RWPE2 (cell line): ENCODE measurements around the gene LARGE1.

Experiments
- ATAC-seq: fragments of 200-7000 bp; cut with Tn5 transposase; 3 replicates; pipeline ENCODE4 v1.9.1; 2021; ENCODE audit warnings: low read depth
- DNase-seq: peaks from one replicate; pipeline ENCODE4 v3.0.0-alpha.2; 2020; ENCODE audit warnings: low spot score
- H3K27ac ChIP-seq: fragments of 450-650 bp; 2 replicates; pipeline ENCODE4 v1.5.1; 2017; ENCODE audit warnings: mild to moderate bottlenecking; ENCODE audit not compliant: poor library complexity, severe bottlenecking
- H3K27me3 ChIP-seq: fragments of 250-450 bp; sonication (Bioruptor Pico); 2 replicates; pipeline ENCODE4 v1.5.1; 2021; ENCODE audit warnings: mild to moderate bottlenecking, moderate library complexity; ENCODE audit not compliant: insufficient read depth, poor library complexity, severe bottlenecking
- H3K36me3 ChIP-seq: fragments of 250-450 bp; sonication (Bioruptor Pico); 2 replicates; pipeline ENCODE4 v1.5.1; 2020; ENCODE audit warnings: low read depth, mild to moderate bottlenecking, moderate library complexity
- H3K4me1 ChIP-seq: fragments of 250-450 bp; sonication (Bioruptor Pico); 2 replicates; pipeline ENCODE4 v1.5.1; 2021; ENCODE audit warnings: mild to moderate bottlenecking, moderate library complexity; ENCODE audit not compliant: insufficient read depth, poor library complexity, severe bottlenecking
- H3K4me3 ChIP-seq: fragments of 250-450 bp; sonication (Bioruptor Pico); 2 replicates; pipeline ENCODE4 v1.5.1; 2021; ENCODE audit warnings: mild to moderate bottlenecking, moderate library complexity; ENCODE audit not compliant: severe bottlenecking
- H3K9me3 ChIP-seq: fragments of 250-450 bp; sonication (Bioruptor Pico); 2 replicates; pipeline ENCODE4 v1.5.1; 2021; ENCODE audit warnings: mild to moderate bottlenecking, moderate library complexity; ENCODE audit not compliant: severe bottlenecking
- CTCF ChIP-seq: fragments of 450-650 bp; IDR thresholded peaks from one replicate; pipeline ENCODE4 v1.5.1; 2017; ENCODE audit warnings: mild to moderate bottlenecking, moderate library complexity; ENCODE audit not compliant: poor library complexity, severe bottlenecking

The LARGE1 gene

DNA sequence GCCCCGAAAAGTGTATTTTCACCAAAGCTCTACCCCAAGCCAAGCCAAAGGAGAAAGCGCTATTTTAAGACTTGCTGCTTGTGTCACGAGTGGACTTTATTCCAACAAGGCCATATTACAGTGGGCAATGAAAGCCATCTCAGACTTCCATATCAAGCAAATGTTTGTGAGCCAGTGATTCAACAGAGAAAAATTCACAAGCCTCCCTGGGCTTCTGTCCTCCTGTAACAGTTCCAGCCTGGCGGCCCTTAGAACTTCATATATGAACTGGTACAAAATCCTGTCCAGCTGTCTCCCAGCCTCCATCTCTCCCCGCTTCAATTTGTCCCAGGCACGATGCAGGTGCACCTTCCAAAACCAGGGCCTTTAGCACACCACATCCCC, 11.2 kb downstream of the LARGE1 start:
- peaks cover 2% of the 10 kb centered on the region for H3K27me3 ChIP-seq
- no peak for TF ChIP-seq CTCF
- ATAC-seq: no peak

GRCh38 chr22:33908171-33909074, 11.9 kb downstream of the LARGE1 start:
- H3K36me3 ChIP-seq: no peaks in the 10 kb centered on the region
- no peaks in the 10 kb centered on the region for H3K27me3 ChIP-seq
- no peak for ATAC-seq
- H3K27ac ChIP-seq: no peak overlapping the region
- no peak overlapping the region for H3K4me3 ChIP-seq
- no peak for DNase-seq
- TF ChIP-seq CTCF: no peak
- H3K9me3 ChIP-seq: no peaks in the 10 kb centered on the region
- H3K4me1 ChIP-seq: no peaks in the 10 kb centered on the region

More for the DNA sequence above, 11.2 kb downstream of the LARGE1 start:
- Histone ChIP-seq H3K4me1 (no peaks in the 10 kb centered on the region), H3K36me3 (no peaks in the 10 kb centered on the region), H3K27ac (no peak overlapping the region), H3K4me3 (no peak overlapping the region), H3K9me3 (no peaks in the 10 kb centered on the region)
- DNase-seq: no peak

- no peak for TF ChIP-seq CTCF
- Histone ChIP-seq H3K27ac (no peak overlapping the region), H3K36me3 (no peaks in the 10 kb centered on the region), H3K9me3 (no peaks in the 10 kb centered on the region), H3K27me3 (no peaks in the 10 kb centered on the region), H3K4me1 (no peaks in the 10 kb centered on the region), H3K4me3 (no peak overlapping the region)
- ATAC-seq: no peak
- DNase-seq: no peak
Observed at GRCh38 chr22:33906954-33907353, 13.3 kb downstream of the LARGE1 start.

- no peaks in the 10 kb centered on the region for H3K4me1 ChIP-seq
- DNase-seq (no peak), ATAC-seq (no peak)
- H3K4me3 ChIP-seq: no peak overlapping the region
- H3K36me3 ChIP-seq: no peaks in the 10 kb centered on the region
- no peaks in the 10 kb centered on the region for H3K27me3 ChIP-seq
- no peak overlapping the region for H3K27ac ChIP-seq
- TF ChIP-seq CTCF: no peak
- no peaks in the 10 kb centered on the region for H3K9me3 ChIP-seq
Observed at GRCh38 chr22:33906475-33906874, 13.8 kb downstream of the LARGE1 start.

DNA sequence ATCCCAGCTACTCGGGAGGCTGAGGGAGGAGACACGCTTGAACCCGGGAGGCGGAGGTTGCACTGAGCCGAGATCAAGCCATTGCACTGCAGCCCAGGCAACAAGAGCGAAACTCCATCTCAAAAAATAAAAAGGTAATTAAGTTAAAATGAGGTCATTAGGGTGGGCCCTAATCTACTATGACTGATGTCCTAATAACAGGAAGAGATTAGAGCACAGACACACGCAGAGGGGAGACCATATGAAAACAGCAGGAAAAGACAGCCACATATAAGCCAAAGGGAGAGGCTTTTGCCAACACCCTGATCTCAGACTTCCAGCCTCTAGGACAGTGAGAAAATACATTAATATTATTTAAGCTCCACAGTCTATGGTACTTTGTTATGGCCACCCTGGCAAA, 17.3 kb downstream of the LARGE1 start:
- H3K4me1 ChIP-seq: no peaks in the 10 kb centered on the region
- no peak for ATAC-seq
- no peak overlapping the region for H3K4me3 ChIP-seq

More for the DNA sequence above, 17.3 kb downstream of the LARGE1 start:
- Histone ChIP-seq H3K36me3 (no peaks in the 10 kb centered on the region), H3K27ac (no peak overlapping the region), H3K27me3 (no peaks in the 10 kb centered on the region), H3K9me3 (no peaks in the 10 kb centered on the region)
- no peak for DNase-seq
- no peak for TF ChIP-seq CTCF
